Left cardiac atrium (tissue), 2 donors: ENCODE measurements around the gene KCNJ13. TPM values are rescaled to one million over a fixed set of nuclear protein-coding genes. Genes with fewer than 3 reads are reported as not detected.

Experiments
- total RNA-seq, 2 donors: library from RNA; stranded (reverse); fragmentation: NEBNext Ultra II Directional; extraction: Animal tissue kit (Norgen Biotek cat#: 25700); gene quantifications; one replicate each; pipeline ENCODE4 v1.2.1, GENCODE V29; 2021
- donor health status: DM: no; HTN: yes; CAD: no; lungs with severe emphysema.
- donor health status: DM: yes; HTN: yes; CAD: no.

The KCNJ13 gene
- total RNA-seq, 2 donors from 2014 or later, result not detected

Other genes with a start within 250 kb of the KCNJ13 start
- gene CHRNG, start 236.9 kb downstream of the KCNJ13 start, total RNA-seq, result not detected
- gene TIGD1, start 226.0 kb downstream of the KCNJ13 start, total RNA-seq, result 1 to 10 TPM; 2.0 to 2.8 TPM
- 10 to 100 TPM; 45.8 to 48.5 TPM for gene EIF4E2, start 225.9 kb downstream of the KCNJ13 start, total RNA-seq
- gene EFHD1, start 143.0 kb downstream of the KCNJ13 start, total RNA-seq, result 10 to 100 TPM; 16.9 to 19.3 TPM
- 10 to 100 TPM; 53.5 to 57.4 TPM for gene GIGYF2, start 79.2 kb downstream of the KCNJ13 start, total RNA-seq
- gene SNORC, start 93.7 kb upstream of the KCNJ13 start, total RNA-seq, result 1 to 10 TPM in 1 of 2 donors, under 1 TPM in 1; 0.77 to 1.2 TPM
- gene NGEF, start 236.7 kb upstream of the KCNJ13 start, total RNA-seq, result 1 to 10 TPM; 1.6 TPM